BJ (cell line): ENCODE data around the gene ZNF362. TPM values are rescaled to one million over a fixed set of nuclear protein-coding genes. Genes with fewer than 3 reads are reported as not detected.

Source experiments
- CTCF ChIA-PET: fragments of 350-600 bp; formaldehyde crosslinking; extraction: SDS; loops from one replicate; lab custom pipeline; 2021; ENCODE audit warnings: antibody characterized with exemption, inconsistent platforms; lab: Yijun Ruan, JAX
- POLR2A ChIA-PET: fragments of 300-600 bp; sonication (Branson Sonifier 250); formaldehyde crosslinking; extraction: SDS; loops from one replicate; lab custom pipeline; 2021; ENCODE audit warnings: antibody characterized with exemption; lab: Charles Lee
- DNase-seq: peaks from one replicate; pipeline ENCODE4 v3.0.0-alpha.2; 2011; ENCODE audit warnings: low read depth
- H3K27me3 ChIP-seq: 2 replicates; pipeline ENCODE4 v1.6.0; 2011; ENCODE audit warnings: low read length; ENCODE audit not compliant: control insufficient read depth, insufficient read depth
- H3K36me3 ChIP-seq: 2 replicates; pipeline ENCODE4 v1.5.1; 2011; ENCODE audit warnings: low read length; ENCODE audit not compliant: control insufficient read depth, insufficient read depth
- H3K4me3 ChIP-seq: 2 replicates; pipeline ENCODE4 v1.5.1; 2011; ENCODE audit warnings: low read depth, mild to moderate bottlenecking, control low read depth, low read length
- CTCF ChIP-seq: IDR thresholded peaks from 2 replicates; pipeline ENCODE4 v1.5.1; 2011; ENCODE audit warnings: low read depth, mild to moderate bottlenecking, control low read depth, inconsistent platforms, low read length, moderate library complexity; ENCODE audit not compliant: insufficient read depth
- polyA plus RNA-seq: library from polyadenylated mRNA; depleted of rRNA; stranded (reverse); fragments of >200 nt; gene quantifications from 2 replicates; pipeline ENCODE4 v1.2.3, GENCODE V29; 2011

The ZNF362 gene
- polyA plus RNA-seq, 1 experiment: 14.4 TPM

GRCh38 chr1:33249422-33249821 lies 6.9 kb upstream of the ZNF362 start:
- no peak for DNase-seq
- CTCF ChIA-PET: interaction anchor here (1.0 to 1.1 kb wide), 2 partner anchors 12 to 122 kb away, joined by 3 to 4 read pairs; no protein-coding TSS in a partner anchor
- TF ChIP-seq CTCF: no peak
- peaks cover 2% of the 10 kb centered on the region; the same call in 1 of the 2 replicates for H3K27me3 ChIP-seq
- POLR2A ChIA-PET: no interaction called here
- H3K4me3 ChIP-seq: no peak overlapping the region
- H3K36me3 ChIP-seq: no peaks in the 10 kb centered on the region

- ChIA-PET POLR2A (no interaction called here), CTCF (interaction anchor here (1.0 to 1.1 kb wide), 2 partner anchors 13 to 123 kb away, joined by 3 to 4 read pairs; no protein-coding TSS in a partner anchor)
- Histone ChIP-seq H3K4me3 (no peak overlapping the region), H3K36me3 (no peaks in the 10 kb centered on the region), H3K27me3 (peaks cover 2% of the 10 kb centered on the region; the same call in 1 of the 2 replicates)
- no peak for DNase-seq
- TF ChIP-seq CTCF: no peak
These were observed 6.1 kb upstream of the ZNF362 start for GRCh38 chr1:33250217-33250616.

- peaks cover 2% of the 10 kb centered on the region; the same call in 1 of the 2 replicates for H3K27me3 ChIP-seq
- CTCF ChIA-PET: no interaction called here
- POLR2A ChIA-PET: no interaction called here
- no peak for TF ChIP-seq CTCF
- DNase-seq: no peak
- no peak overlapping the region for H3K4me3 ChIP-seq
- H3K36me3 ChIP-seq: no peaks in the 10 kb centered on the region
These were observed 5.6 kb upstream of the ZNF362 start for GRCh38 chr1:33250724-33251123.

- TF ChIP-seq CTCF: no peak
- peaks cover 2% of the 10 kb centered on the region; the same call in 1 of the 2 replicates for H3K27me3 ChIP-seq
- no peak for DNase-seq
- ChIA-PET CTCF (interaction anchor here (1.0 kb wide), 1 partner anchor 171 kb away, joined by 3 read pairs; no protein-coding TSS in a partner anchor), POLR2A (no interaction called here)
- no peak overlapping the region for H3K4me3 ChIP-seq
- no peaks in the 10 kb centered on the region; the same call in 1 of the 2 replicates for H3K36me3 ChIP-seq
These were observed 1.8 kb upstream of the ZNF362 start for GRCh38 chr1:33254491-33254890.

GRCh38 chr1:33255347-33256220 lies 708 bp upstream of the ZNF362 start:
- TF ChIP-seq CTCF: no peak
- peaks cover 1% of the 10 kb centered on the region; the same call in 1 of the 2 replicates for H3K36me3 ChIP-seq
- POLR2A ChIA-PET: no interaction called here
- no peak for DNase-seq
- peak overlapping the region; percentile 63 for H3K4me3 ChIP-seq
- H3K27me3 ChIP-seq: peaks cover 2% of the 10 kb centered on the region; the same call in 1 of the 2 replicates
- CTCF ChIA-PET: interaction anchor here (1.0 kb wide), 1 partner anchor 170 kb away, joined by 3 read pairs; no protein-coding TSS in a partner anchor
